ENCODE results near the gene SEMA4C.

GRCh38 chr2:96879545-96880040 is 9.7 kb upstream of the SEMA4C start:
- TF ChIP-seq SMC3 (conservative IDR thresholded peaks at IDR 0.05; ENCODE audit: insufficient read depth, low read depth, low read length) (no peak), POLR2A (conservative IDR thresholded peaks at IDR 0.05) (no peak), GTF2E2 (tag; IDR thresholded peaks at IDR 0.05) (no peak), CTCF (IDR thresholded peaks at IDR 0.05 in 2 of 3, conservative IDR thresholded peaks at IDR 0.05 in 1 of 3; ENCODE audit: insufficient read depth in 2 of 3, low read depth in 1 of 3, low read length in 3 of 3) (no peak), ZBTB11 (CRISPR knock-in tag; IDR thresholded peaks at IDR 0.05) (no peak), ZNF79 (CRISPR knock-in tag; IDR thresholded peaks at IDR 0.05; ENCODE audit: low read depth) (no peak), PHF8 (IDR thresholded peaks at IDR 0.05; ENCODE audit: borderline replicate concordance, low read length) (no peak), BRD9 (IDR thresholded peaks at IDR 0.05; ENCODE audit: low read depth, partially characterized antibody) (no peak), ZFP36 (IDR thresholded peaks at IDR 0.05; ENCODE audit: low read depth, low read length, partially characterized antibody) (no peak), STAG1 (CRISPR knock-in tag; IDR thresholded peaks at IDR 0.05; ENCODE audit: borderline replicate concordance) (no peak), ZNF408 (CRISPR knock-in tag; IDR thresholded peaks at IDR 0.05; ENCODE audit: low read depth) (no peak), MYNN (IDR thresholded peaks at IDR 0.05) (no peak), MYNN (CRISPR knock-in tag; IDR thresholded peaks at IDR 0.05) (no peak), ATF1 (CRISPR knock-in tag; IDR thresholded peaks at IDR 0.05) (no peak), ATF1 (tag; IDR thresholded peaks at IDR 0.05) (no peak)
- TF ChIP-seq, protein P1, sequence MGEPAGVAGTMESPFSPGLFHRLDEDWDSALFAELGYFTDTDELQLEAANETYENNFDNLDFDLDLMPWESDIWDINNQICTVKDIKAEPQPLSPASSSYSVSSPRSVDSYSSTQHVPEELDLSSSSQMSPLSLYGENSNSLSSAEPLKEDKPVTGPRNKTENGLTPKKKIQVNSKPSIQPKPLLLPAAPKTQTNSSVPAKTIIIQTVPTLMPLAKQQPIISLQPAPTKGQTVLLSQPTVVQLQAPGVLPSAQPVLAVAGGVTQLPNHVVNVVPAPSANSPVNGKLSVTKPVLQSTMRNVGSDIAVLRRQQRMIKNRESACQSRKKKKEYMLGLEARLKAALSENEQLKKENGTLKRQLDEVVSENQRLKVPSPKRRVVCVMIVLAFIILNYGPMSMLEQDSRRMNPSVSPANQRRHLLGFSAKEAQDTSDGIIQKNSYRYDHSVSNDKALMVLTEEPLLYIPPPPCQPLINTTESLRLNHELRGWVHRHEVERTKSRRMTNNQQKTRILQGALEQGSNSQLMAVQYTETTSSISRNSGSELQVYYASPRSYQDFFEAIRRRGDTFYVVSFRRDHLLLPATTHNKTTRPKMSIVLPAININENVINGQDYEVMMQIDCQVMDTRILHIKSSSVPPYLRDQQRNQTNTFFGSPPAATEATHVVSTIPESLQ (CRISPR knock-in tag; IDR thresholded peaks at IDR 0.05) = no peak
